GDM1 (cell line): Measurements from ENCODE around the gene NTRK2.

Experiments
- DNase-seq: peaks from one replicate; lab custom pipeline; 2025; lab: John Stamatoyannopoulos, UW

NTRK2 gene

GRCh38 chr9:84781458-84781857 is 111.9 kb downstream of the NTRK2 start:
- no peak for DNase-seq

- DNase-seq, result no peak
These were observed 112.7 kb downstream of the NTRK2 start for GRCh38 chr9:84781931-84782866.

GRCh38 chr9:84785792-84786547 is 116.4 kb downstream of the NTRK2 start:
- no peak for DNase-seq

GRCh38 chr9:84788803-84789462 is 119.4 kb downstream of the NTRK2 start:
- DNase-seq, result no peak

GRCh38 chr9:84789463-84789830 is 119.9 kb downstream of the NTRK2 start:
- DNase-seq, result no peak

- DNase-seq, result no peak
These were observed 122.1 kb downstream of the NTRK2 start for GRCh38 chr9:84791643-84792042.

- no peak for DNase-seq
These were observed 123.7 kb downstream of the NTRK2 start for GRCh38 chr9:84793251-84793650.

GRCh38 chr9:84794981-84795637 is 125.6 kb downstream of the NTRK2 start:
- no peak for DNase-seq

- no peak for DNase-seq
These were observed 126.9 kb downstream of the NTRK2 start for GRCh38 chr9:84796404-84796803.

GRCh38 chr9:84799251-84799650 is 129.7 kb downstream of the NTRK2 start:
- no peak for DNase-seq

- no peak for DNase-seq
These were observed 135.6 kb downstream of the NTRK2 start for GRCh38 chr9:84804951-84805694.

- DNase-seq, result no peak
These were observed 137.9 kb downstream of the NTRK2 start for GRCh38 chr9:84807431-84807830.

- no peak for DNase-seq
These were observed 138.4 kb downstream of the NTRK2 start for GRCh38 chr9:84807870-84808390.

- DNase-seq, result no peak
These were observed 138.9 kb downstream of the NTRK2 start for GRCh38 chr9:84808416-84808815.

GRCh38 chr9:84811072-84811750 is 141.7 kb downstream of the NTRK2 start:
- DNase-seq, result no peak

- no peak for DNase-seq
These were observed 142.2 kb downstream of the NTRK2 start for GRCh38 chr9:84811751-84812074.

GRCh38 chr9:84812355-84812754 is 142.8 kb downstream of the NTRK2 start:
- DNase-seq, result no peak

- no peak for DNase-seq
These were observed 143.3 kb downstream of the NTRK2 start for GRCh38 chr9:84812847-84813246.

GRCh38 chr9:84815554-84815953 is 146.0 kb downstream of the NTRK2 start:
- DNase-seq, result no peak

GRCh38 chr9:84817038-84817437 is 147.5 kb downstream of the NTRK2 start:
- DNase-seq, result no peak

- DNase-seq, result no peak
These were observed 149.3 kb downstream of the NTRK2 start for GRCh38 chr9:84818791-84819190.
